Muscle of leg (tissue), 16 donors: ENCODE results near the gene ADAR. TPM values are rescaled to one million over a fixed set of nuclear protein-coding genes. Genes with fewer than 3 reads are reported as not detected.
"Not testable (repeated sequence)": the region's sequence is repeated elsewhere in the genome, so short reads cannot be mapped to it uniquely, and the experiment has no call there.

Experiments
- DNase-seq: peaks from one replicate; pipeline ENCODE4 v3.0.0; 2013
- H3K27ac ChIP-seq: one replicate; pipeline ENCODE4 v1.5.1; 2013; ENCODE audit warnings: mild to moderate bottlenecking, low read length, control low read depth
- H3K27me3 ChIP-seq: one replicate; pipeline ENCODE4 v1.6.1; 2013; ENCODE audit warnings: low read length; ENCODE audit not compliant: control insufficient read depth, insufficient read depth
- H3K36me3 ChIP-seq: one replicate; pipeline ENCODE4 v1.6.1; 2013; ENCODE audit warnings: low read length; ENCODE audit not compliant: control insufficient read depth, insufficient read depth
- H3K4me1 ChIP-seq: one replicate; pipeline ENCODE4 v1.6.1; 2013; ENCODE audit warnings: low read length; ENCODE audit not compliant: control insufficient read depth, insufficient read depth
- H3K4me3 ChIP-seq: one replicate; pipeline ENCODE4 v1.5.1; 2013; ENCODE audit warnings: low read length, control low read depth
- H3K9me3 ChIP-seq: replicated peaks from 2 replicates; pipeline ENCODE4 v1.6.1; 2013; ENCODE audit warnings: low read depth, low read length; ENCODE audit not compliant: control insufficient read depth
- WGBS: methylation state at CpG from one replicate; pipeline ENCODE4 v1.1.5; 2013; ENCODE audit warnings: missing lambda C conversion rate; ENCODE audit not compliant: insufficient coverage; 5-methylcytosine and 5-hydroxymethylcytosine counted together
- long read RNA-seq, 11 donors: transcript quantifications; one replicate each; lab custom pipeline, GENCODE V29; 2026
- polyA plus RNA-seq, 8 donors: library from polyadenylated mRNA; unstranded; fragments of 120-200 nt; gene quantifications; one replicate each; pipeline versions ENCODE4 v1.2.1 to v1.2.3, GENCODE V29; 2013; ENCODE audit warnings: inconsistent platforms in 1 of 8, low replicate concordance in 1 of 8; ENCODE audit not compliant: insufficient read length in 8 of 8, insufficient read depth in 1 of 8
- total RNA-seq: library from RNA; stranded (reverse); fragments of 120-200 nt; gene quantifications from one replicate; pipeline ENCODE4 v1.2.4, GENCODE V29; 2013

The ADAR gene, protein sequence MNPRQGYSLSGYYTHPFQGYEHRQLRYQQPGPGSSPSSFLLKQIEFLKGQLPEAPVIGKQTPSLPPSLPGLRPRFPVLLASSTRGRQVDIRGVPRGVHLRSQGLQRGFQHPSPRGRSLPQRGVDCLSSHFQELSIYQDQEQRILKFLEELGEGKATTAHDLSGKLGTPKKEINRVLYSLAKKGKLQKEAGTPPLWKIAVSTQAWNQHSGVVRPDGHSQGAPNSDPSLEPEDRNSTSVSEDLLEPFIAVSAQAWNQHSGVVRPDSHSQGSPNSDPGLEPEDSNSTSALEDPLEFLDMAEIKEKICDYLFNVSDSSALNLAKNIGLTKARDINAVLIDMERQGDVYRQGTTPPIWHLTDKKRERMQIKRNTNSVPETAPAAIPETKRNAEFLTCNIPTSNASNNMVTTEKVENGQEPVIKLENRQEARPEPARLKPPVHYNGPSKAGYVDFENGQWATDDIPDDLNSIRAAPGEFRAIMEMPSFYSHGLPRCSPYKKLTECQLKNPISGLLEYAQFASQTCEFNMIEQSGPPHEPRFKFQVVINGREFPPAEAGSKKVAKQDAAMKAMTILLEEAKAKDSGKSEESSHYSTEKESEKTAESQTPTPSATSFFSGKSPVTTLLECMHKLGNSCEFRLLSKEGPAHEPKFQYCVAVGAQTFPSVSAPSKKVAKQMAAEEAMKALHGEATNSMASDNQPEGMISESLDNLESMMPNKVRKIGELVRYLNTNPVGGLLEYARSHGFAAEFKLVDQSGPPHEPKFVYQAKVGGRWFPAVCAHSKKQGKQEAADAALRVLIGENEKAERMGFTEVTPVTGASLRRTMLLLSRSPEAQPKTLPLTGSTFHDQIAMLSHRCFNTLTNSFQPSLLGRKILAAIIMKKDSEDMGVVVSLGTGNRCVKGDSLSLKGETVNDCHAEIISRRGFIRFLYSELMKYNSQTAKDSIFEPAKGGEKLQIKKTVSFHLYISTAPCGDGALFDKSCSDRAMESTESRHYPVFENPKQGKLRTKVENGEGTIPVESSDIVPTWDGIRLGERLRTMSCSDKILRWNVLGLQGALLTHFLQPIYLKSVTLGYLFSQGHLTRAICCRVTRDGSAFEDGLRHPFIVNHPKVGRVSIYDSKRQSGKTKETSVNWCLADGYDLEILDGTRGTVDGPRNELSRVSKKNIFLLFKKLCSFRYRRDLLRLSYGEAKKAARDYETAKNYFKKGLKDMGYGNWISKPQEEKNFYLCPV
- 38.6 TPM for total RNA-seq
- 10 to 100 TPM; 42.1 to 71.9 (median 53.2) TPM for polyA plus RNA-seq
- long read RNA-seq, donor 1, full-length matches to known transcripts, result 3 of 3 reads
- long read RNA-seq, donor 1, partial matches to known transcripts, result 0 of 3 reads
- long read RNA-seq, donor 1, other reads (novel, unspliced or antisense), result 0 of 3 reads
- long read RNA-seq, donor 2, full-length matches to known transcripts, result 1 of 1 reads
- long read RNA-seq, donor 2, partial matches to known transcripts, result 0 of 1 reads
- long read RNA-seq, donor 2, other reads (novel, unspliced or antisense), result 0 of 1 reads
- long read RNA-seq, donor 3, full-length matches to known transcripts, result 1 of 6 reads
- long read RNA-seq, donor 3, partial matches to known transcripts, result 5 of 6 reads
- long read RNA-seq, donor 3, other reads (novel, unspliced or antisense), result 0 of 6 reads
- long read RNA-seq, donor 4, full-length matches to known transcripts, result 2 of 14 reads
- long read RNA-seq, donor 4, partial matches to known transcripts, result 12 of 14 reads
- long read RNA-seq, donor 4, other reads (novel, unspliced or antisense), result 0 of 14 reads
- long read RNA-seq, donor 5, full-length matches to known transcripts, result 3 of 11 reads
- long read RNA-seq, donor 5, partial matches to known transcripts, result 8 of 11 reads
- long read RNA-seq, donor 5, other reads (novel, unspliced or antisense), result 0 of 11 reads
- long read RNA-seq, donor 6, full-length matches to known transcripts, result 1 of 6 reads
- long read RNA-seq, donor 6, partial matches to known transcripts, result 5 of 6 reads
- long read RNA-seq, donor 6, other reads (novel, unspliced or antisense), result 0 of 6 reads
- long read RNA-seq, donor 7, full-length matches to known transcripts, result 3 of 3 reads
- long read RNA-seq, donor 7, partial matches to known transcripts, result 0 of 3 reads
- long read RNA-seq, donor 7, other reads (novel, unspliced or antisense), result 0 of 3 reads
- long read RNA-seq, donor 8, full-length matches to known transcripts, result 3 of 15 reads
- long read RNA-seq, donor 8, partial matches to known transcripts, result 12 of 15 reads
- long read RNA-seq, donor 8, other reads (novel, unspliced or antisense), result 0 of 15 reads
- long read RNA-seq, donor 9, partial matches to known transcripts, result 0 of 1 reads
- long read RNA-seq, donor 9, other reads (novel, unspliced or antisense), result 0 of 1 reads
- long read RNA-seq, donor 10, full-length matches to known transcripts, result 1 of 19 reads
- long read RNA-seq, donor 10, partial matches to known transcripts, result 18 of 19 reads
- long read RNA-seq, donor 10, other reads (novel, unspliced or antisense), result 0 of 19 reads
- long read RNA-seq, donor 11, full-length matches to known transcripts, result 1 of 1 reads
- long read RNA-seq, donor 11, partial matches to known transcripts, result 0 of 1 reads
- long read RNA-seq, donor 11, other reads (novel, unspliced or antisense), result 0 of 1 reads

DNA sequence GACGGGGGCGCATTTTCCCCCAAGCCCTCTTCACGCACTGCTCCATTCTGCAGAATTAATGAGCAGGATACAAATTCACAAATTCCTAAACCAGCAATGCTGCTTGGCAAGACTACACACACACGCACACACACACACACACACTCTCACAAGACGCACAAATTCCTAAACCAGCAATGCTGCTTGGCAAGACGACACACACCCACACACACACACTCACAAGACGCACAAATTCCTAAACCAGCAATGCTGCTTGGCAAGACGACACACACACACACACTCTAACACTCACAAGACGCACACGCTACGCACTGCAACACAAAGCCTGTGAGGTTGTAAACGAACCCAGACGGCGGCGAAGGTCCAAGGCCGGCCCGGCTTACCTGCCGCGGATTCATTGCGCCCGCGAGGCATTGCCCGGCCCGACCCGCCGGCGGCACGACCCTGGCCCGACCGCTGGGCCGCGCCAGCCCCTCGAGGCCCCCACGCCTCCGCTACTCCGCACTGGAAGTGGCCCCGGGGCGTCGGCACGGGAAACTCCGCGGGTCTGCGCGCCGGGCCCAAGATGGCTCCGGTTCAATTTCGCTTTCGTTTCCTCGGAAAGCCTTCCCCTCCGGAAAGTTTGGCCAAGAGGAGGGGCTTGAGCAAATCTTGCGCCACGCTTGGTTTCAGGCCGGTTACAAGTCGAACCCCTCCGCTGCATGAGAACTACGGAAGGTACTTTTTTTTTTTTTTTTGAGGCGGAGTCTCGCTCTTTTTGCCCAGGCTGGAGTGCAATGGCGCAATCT, at the start of gene ADAR:
ADAR (minus strand) TSS at position 578 of the 788 bp plus-strand sequence; CDS start at position 398, 180 bp downstream.
- H3K4me1 ChIP-seq, result peaks cover 24% of the 10 kb centered on the region
- no peaks in the 10 kb centered on the region for H3K27me3 ChIP-seq
- WGBS, result under 1% methylated on average over 56 of the region's 59 CpGs
- H3K36me3 ChIP-seq, result peaks cover 23% of the 10 kb centered on the region
- no peaks in the 10 kb centered on the region for H3K9me3 ChIP-seq
- peak; percentile 99 for DNase-seq
- peak within 1 kb of the TSS; percentile 97 for H3K27ac ChIP-seq
- H3K4me3 ChIP-seq, result peak within 1 kb of the TSS; percentile 69

DNA sequence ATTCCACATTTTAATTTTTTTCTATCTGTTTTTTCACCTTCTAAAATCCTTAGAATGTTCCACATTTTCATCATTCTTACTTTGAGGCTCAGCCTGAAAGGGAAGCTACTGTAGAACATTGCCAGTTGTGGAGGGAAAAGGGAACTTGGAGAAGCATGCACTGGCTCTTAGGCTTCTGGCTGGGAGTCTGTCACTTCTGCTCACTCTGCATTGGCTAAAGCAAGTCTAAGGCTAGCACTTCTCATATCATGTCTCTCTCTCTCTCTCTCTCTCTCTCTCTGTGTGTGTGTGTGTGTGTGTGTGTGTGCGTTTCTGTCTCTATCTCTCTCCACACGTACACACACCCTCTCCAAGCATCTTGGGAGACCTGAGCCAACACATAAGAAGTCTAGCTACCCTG, 49.6 kb upstream of the ADAR start:
- Histone ChIP-seq H3K9me3 (no peaks in the 10 kb centered on the region), H3K27ac (no peak overlapping the region), H3K4me1 (no peaks in the 10 kb centered on the region), H3K36me3 (no peaks in the 10 kb centered on the region), H3K4me3 (no peak overlapping the region), H3K27me3 (no peaks in the 10 kb centered on the region)
- no CpG with 5 or more reads among the region's 2 CpGs for WGBS
- DNase-seq, result peak; percentile 38

DNA sequence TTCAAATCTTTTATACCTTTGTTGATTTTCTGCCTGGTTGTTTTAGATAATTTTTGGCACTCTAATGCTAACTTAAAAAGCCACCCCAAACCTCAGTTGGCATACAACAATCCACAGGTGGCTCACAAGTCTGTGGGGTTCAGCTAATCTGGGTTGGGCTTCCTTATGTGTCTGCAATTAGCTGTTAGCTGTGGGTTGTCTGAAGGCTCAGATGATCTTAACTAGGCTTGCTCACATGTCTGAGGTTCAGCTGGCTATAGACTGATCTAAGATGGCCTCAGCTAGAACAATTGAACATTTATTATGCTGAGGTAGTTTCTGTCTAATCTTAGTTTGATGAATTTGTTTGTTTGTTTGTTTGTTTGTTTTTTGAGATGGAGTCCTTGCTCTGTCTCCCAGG, 44.9 kb upstream of the ADAR start:
- Histone ChIP-seq H3K4me1 (no peaks in the 10 kb centered on the region), H3K27me3 (no peaks in the 10 kb centered on the region), H3K9me3 (no peaks in the 10 kb centered on the region), H3K27ac (no peak overlapping the region), H3K4me3 (no peak overlapping the region), H3K36me3 (no peaks in the 10 kb centered on the region)
- no peak for DNase-seq

DNA sequence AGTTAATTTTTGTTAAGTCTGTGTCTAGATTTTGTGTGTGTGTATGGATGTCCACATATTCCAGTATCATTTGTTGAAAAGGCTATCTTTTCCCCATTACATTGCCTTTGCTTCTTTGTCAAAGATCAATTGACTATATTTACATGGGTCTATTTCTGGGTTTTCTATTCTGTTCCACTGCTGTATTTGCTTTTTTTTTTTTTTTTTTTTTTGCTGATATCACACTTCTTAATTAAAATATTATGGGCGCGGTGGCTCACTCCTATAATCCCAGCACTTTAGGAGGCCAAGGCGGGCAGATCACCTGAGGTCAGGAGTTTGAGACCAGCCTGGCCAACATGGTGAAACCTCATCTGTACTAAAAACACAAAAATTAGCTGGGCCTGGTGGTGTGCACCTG, 36.7 kb upstream of the ADAR start:
- not testable (repeated sequence) for DNase-seq, H3K4me3 ChIP-seq, H3K9me3 ChIP-seq, H3K4me1 ChIP-seq, H3K36me3 ChIP-seq, H3K27me3 ChIP-seq, H3K27ac ChIP-seq
- whole genome bisulfite sequencing, result no CpG with 5 or more reads among the region's 3 CpGs

DNA sequence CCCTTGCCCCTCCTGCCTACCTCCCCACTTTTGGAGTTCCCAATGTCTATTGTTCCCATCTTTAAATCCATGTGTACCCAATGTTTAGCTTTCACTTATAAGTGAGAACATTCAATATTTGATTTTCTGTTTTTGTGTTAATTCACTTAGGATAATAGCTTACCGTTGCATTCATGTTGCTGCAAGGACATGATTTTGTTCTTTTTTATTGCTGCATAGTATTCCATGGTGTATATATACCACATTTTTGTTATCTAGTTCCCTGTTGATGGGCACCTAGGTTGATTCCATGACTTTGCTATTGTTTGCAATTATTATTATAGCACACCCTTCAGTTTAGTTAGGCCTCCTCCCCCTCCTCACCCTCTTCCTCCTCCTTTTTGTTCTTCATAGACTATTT, 33.5 kb upstream of the ADAR start:
- Histone ChIP-seq H3K27me3 (no peaks in the 10 kb centered on the region), H3K4me3 (no peak overlapping the region), H3K27ac (no peak overlapping the region), H3K9me3 (peaks cover 4% of the 10 kb centered on the region), H3K4me1 (no peaks in the 10 kb centered on the region), H3K36me3 (no peaks in the 10 kb centered on the region)
- no CpG with 5 or more reads among the region's 1 CpG for WGBS
- DNase-seq, result no peak

DNA sequence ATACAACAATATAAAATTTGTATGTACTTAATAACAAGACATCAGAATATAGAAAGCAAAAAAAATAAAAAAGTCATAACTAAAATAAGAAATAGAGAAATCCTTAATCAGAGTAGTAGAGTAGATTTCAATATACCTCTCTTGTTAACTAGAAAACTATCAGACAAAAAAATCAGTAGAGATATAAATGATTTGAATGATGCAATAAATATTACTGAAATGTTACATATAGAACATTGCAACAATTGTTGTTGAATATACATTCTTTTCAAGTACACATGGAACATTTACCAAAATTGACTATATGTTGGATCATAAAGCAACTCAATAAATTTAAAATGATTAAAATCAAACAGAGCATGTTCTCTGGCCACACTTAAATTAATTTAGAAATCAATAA, 31.9 kb upstream of the ADAR start:
- H3K4me3 ChIP-seq, result no peak overlapping the region
- no peak overlapping the region for H3K27ac ChIP-seq
- H3K27me3 ChIP-seq, result no peaks in the 10 kb centered on the region
- no peaks in the 10 kb centered on the region for H3K36me3 ChIP-seq
- H3K4me1 ChIP-seq, result no peaks in the 10 kb centered on the region
- peaks cover 4% of the 10 kb centered on the region for H3K9me3 ChIP-seq
- DNase-seq, result no peak

DNA sequence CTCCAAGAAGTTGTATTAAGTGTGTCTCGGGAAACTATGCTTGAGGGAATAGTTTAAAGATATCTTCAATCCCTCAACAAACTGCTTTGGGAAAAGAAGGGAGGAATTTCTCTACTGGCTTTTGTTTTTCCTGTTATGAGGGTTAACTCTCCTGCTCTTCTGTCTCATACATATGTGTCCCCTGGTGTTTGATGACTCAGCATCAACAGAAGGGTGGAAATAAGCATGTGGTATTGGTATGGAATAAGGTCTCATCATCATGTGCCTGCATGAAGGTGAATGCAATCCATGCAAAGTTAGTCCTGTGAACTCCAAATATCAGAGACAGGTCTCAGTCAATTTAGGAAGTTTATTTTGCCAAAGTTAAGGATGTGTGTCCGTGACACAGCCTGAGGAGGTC, 27.2 kb upstream of the ADAR start:
- Histone ChIP-seq H3K27me3 (peaks cover 6% of the 10 kb centered on the region), H3K4me1 (no peaks in the 10 kb centered on the region), H3K9me3 (peaks cover 4% of the 10 kb centered on the region), H3K4me3 (no peak overlapping the region), H3K27ac (no peak overlapping the region), H3K36me3 (no peaks in the 10 kb centered on the region)
- no CpG with 5 or more reads among the region's 2 CpGs for WGBS
- DNase-seq, result no peak

DNA sequence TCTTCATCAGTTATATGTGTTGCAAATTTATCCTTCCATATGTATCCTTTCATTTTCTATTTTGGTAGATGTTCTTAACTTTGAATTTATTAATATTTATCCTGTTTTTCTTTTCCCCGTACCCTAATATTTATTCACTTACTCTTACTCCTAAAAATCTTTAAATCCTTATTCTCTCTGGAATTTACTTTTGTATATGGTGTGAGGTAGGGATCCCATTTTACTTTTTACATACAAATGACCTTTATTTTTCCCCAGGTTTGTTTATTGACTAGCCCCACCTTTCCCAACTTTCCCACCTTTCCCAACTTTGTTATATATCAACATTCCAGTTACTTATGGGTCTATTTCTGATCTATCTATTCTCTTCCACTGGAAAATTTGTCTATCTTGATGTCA, 21.7 kb upstream of the ADAR start:
- Histone ChIP-seq H3K27me3 (peaks cover 6% of the 10 kb centered on the region), H3K4me1 (peaks cover 12% of the 10 kb centered on the region), H3K4me3 (no peak overlapping the region), H3K9me3 (peaks cover 4% of the 10 kb centered on the region), H3K27ac (no peak overlapping the region), H3K36me3 (no peaks in the 10 kb centered on the region)
- no peak for DNase-seq
- WGBS, result no CpG with 5 or more reads among the region's 1 CpG
